B cell (primary cell): ENCODE measurements around the gene TRAFD1. TPM values are rescaled to one million over a fixed set of nuclear protein-coding genes. Genes with fewer than 3 reads are reported as not detected.

Experiments used
- ATAC-seq: fragments of 200-7000 bp; cut with Tn5 transposase; one replicate; pipeline ENCODE4 v1.10.0; 2021; ENCODE audit warnings: low read depth, mild to moderate bottlenecking, moderate number of reproducible peaks, moderate library complexity
- CTCF ChIA-PET: fragments of 350-600 bp; sonication (Branson Sonifier 250); formaldehyde crosslinking; loops from one replicate; lab custom pipeline; 2021; ENCODE audit warnings: antibody characterized with exemption, inconsistent platforms; lab: Charles Lee
- POLR2A ChIA-PET: fragments of 350-600 bp; sonication (Branson Sonifier 250); formaldehyde crosslinking; loops from one replicate; lab custom pipeline; 2021; ENCODE audit warnings: antibody characterized with exemption; lab: Charles Lee
- DNase-seq: peaks from one replicate; pipeline ENCODE4 v3.0.0; 2013
- H2AFZ ChIP-seq: 2 replicates; pipeline ENCODE4 v1.6.1; 2012; ENCODE audit warnings: mild to moderate bottlenecking, low read depth, low read length; ENCODE audit not compliant: insufficient read depth, poor library complexity, severe bottlenecking
- H3K27ac ChIP-seq, 2 donors: 1 replicate in 1 of 2; 2 replicates in 1 of 2; pipeline ENCODE4 v1.5.1; 2012 to 2013; ENCODE audit warnings: low read length in 2 of 2, mild to moderate bottlenecking in 2 of 2, moderate library complexity in 1 of 2
- H3K27me3 ChIP-seq, 4 experiments: fragments of 200-600 bp in 1 of 4; sonication (generic) in 1 of 4; replicated peaks in 1 of 4; 1 replicate in 2 of 4; 2 replicates in 2 of 4; pipeline versions ENCODE4 v1.6.1 to v1.7.0; 2013 to 2016; ENCODE audit warnings: low read length in 3 of 4, mild to moderate bottlenecking in 2 of 4, mixed read lengths in 1 of 4, moderate library complexity in 1 of 4; ENCODE audit not compliant: insufficient read depth in 4 of 4, control insufficient read depth in 3 of 4; ENCODE audit errors: control extremely low read depth in 1 of 4
- H3K36me3 ChIP-seq, 2 experiments: replicated peaks in 1 of 2; 1 replicate in 1 of 2; 2 replicates in 1 of 2; pipeline versions ENCODE4 v1.6.1 to v1.7.1; 2013; ENCODE audit warnings: low read length in 1 of 2; ENCODE audit not compliant: insufficient read depth in 2 of 2, control insufficient read depth in 1 of 2; ENCODE audit errors: control extremely low read depth in 1 of 2, extremely low read depth in 1 of 2
- H3K4me1 ChIP-seq, 2 donors: fragments of 200-600 bp in 1 of 2; sonication (generic) in 1 of 2; 1 replicate in 1 of 2; 2 replicates in 1 of 2; pipeline versions ENCODE4 v1.5.1 to v1.6.1; 2013 to 2017; ENCODE audit warnings: low read length in 2 of 2; ENCODE audit not compliant: control insufficient read depth in 2 of 2, insufficient read depth in 2 of 2
- H3K4me2 ChIP-seq: replicated peaks from 2 replicates; pipeline ENCODE3; 2012; ENCODE audit warnings: mild to moderate bottlenecking, low read depth, low read length; ENCODE audit not compliant: poor library complexity, severe bottlenecking
- H3K4me3 ChIP-seq, 5 experiments: fragments of 200-600 bp in 1 of 5; sonication (generic) in 1 of 5; 1 replicate in 3 of 5; 2 replicates in 2 of 5; pipeline versions ENCODE4 v1.5.1 to v1.7.0; 2011 to 2016; ENCODE audit warnings: low read length in 4 of 5, mild to moderate bottlenecking in 4 of 5, low read depth in 2 of 5, control low read depth in 1 of 5, moderate library complexity in 1 of 5; ENCODE audit not compliant: insufficient read depth in 1 of 5; ENCODE audit errors: control extremely low read depth in 1 of 5, extremely low read depth in 1 of 5
- H3K79me2 ChIP-seq: fragments of 200-600 bp; sonication (generic); one replicate; pipeline ENCODE4 v1.6.0; 2016; ENCODE audit warnings: low read length; ENCODE audit not compliant: control insufficient read depth, insufficient read depth
- H3K9ac ChIP-seq: fragments of 200-600 bp; sonication (generic); 2 replicates; pipeline ENCODE4 v1.6.1; 2017; ENCODE audit warnings: mild to moderate bottlenecking, low read length, moderate library complexity
- H3K9me3 ChIP-seq, 3 donors: one replicate each; pipeline versions ENCODE4 v1.6.1 to v1.7.1; 2013; ENCODE audit warnings: low read length in 2 of 3; ENCODE audit not compliant: control insufficient read depth in 2 of 3, insufficient read depth in 1 of 3; ENCODE audit errors: control extremely low read depth in 1 of 3
- H4K20me1 ChIP-seq: 2 replicates; pipeline ENCODE4 v1.6.0; 2012; ENCODE audit warnings: mild to moderate bottlenecking, low read length; ENCODE audit not compliant: insufficient read depth, control insufficient read depth, poor library complexity, severe bottlenecking
- H3K27ac Mint-ChIP-seq: one replicate; pipeline ENCODE4 v1.8.0; 2021; ENCODE audit warnings: mixed read lengths
- H3K27me3 Mint-ChIP-seq: one replicate; pipeline ENCODE4 v1.8.0; 2021; ENCODE audit warnings: mixed read lengths
- H3K4me1 Mint-ChIP-seq: one replicate; pipeline ENCODE4 v1.8.0; 2021; ENCODE audit warnings: mixed read lengths
- H3K4me3 Mint-ChIP-seq: one replicate; pipeline ENCODE4 v1.8.0; 2021; ENCODE audit warnings: mixed read lengths
- H3K9me3 Mint-ChIP-seq: one replicate; pipeline ENCODE4 v1.8.0; 2022; ENCODE audit warnings: mixed read lengths; ENCODE audit not compliant: insufficient read depth
- EZH2 ChIP-seq: IDR thresholded peaks from 2 replicates; pipeline ENCODE4 v1.6.1; 2012; ENCODE audit warnings: borderline replicate concordance, low read depth, mild to moderate bottlenecking, moderate library complexity, low read length; ENCODE audit not compliant: insufficient read depth, poor library complexity, severe bottlenecking
- WGBS: methylation state at CpG from one replicate; pipeline ENCODE4 v1.1.5; 2013; ENCODE audit warnings: missing lambda C conversion rate; ENCODE audit not compliant: insufficient coverage; 5-methylcytosine and 5-hydroxymethylcytosine counted together
- intact Hi-C: fragments of 100-400 bp; cut with micrococcal nuclease; formaldehyde crosslinking; loops from one replicate; pipeline ENCODE4 v1.10.0; 2022
- polyA plus RNA-seq: library from polyadenylated mRNA; depleted of rRNA; stranded (reverse); fragments of >200 nt; gene quantifications from 2 replicates; pipeline ENCODE4 v1.2.3, GENCODE V29; 2012
- total RNA-seq, 2 donors: library from RNA; stranded (reverse); fragments of 120-200 nt in 1 of 2; gene quantifications; 1 replicate in 1 of 2; 2 replicates in 1 of 2; pipeline versions ENCODE4 v1.2.3 to v1.2.4, GENCODE V29; 2013 to 2022
- TF ChIP-seq, protein P1 (sequence below): fragments of 200-600 bp; IDR thresholded peaks from one replicate; pipeline ENCODE4 v1.8.0; 2022; ENCODE audit warnings: antibody characterized with exemption, mild to moderate bottlenecking

TRAFD1 gene
- total and polyA plus RNA-seq, 2 donors (not counting 1 experiment from before 2014, with no cell fraction given), result 30.9 to 37.7 TPM

DNA sequence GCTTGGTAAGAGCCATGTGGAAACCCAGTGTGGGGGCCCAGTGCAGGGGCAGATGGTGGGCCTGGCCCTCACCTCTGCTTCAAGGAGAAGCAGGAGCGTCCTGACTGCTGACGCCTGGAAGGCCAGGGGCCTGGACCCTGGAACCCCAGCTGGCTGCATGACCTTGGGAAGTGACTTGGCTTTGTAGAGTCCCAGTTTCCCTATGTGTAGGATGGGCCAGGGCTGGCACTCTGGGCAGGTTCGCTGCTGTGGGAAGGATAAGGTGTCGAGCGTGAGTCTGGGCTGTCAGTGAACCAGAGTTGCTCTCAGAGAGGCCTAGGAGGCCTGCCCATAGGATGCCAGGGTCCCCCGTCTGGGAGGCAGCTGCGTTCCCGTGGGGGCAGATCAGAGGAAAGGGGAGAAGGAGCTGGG, 43.2 kb downstream of the TRAFD1 start:
- Mint-ChIP-seq H3K27me3 (no peaks in the 10 kb centered on the region), H3K9me3 (no peaks in the 10 kb centered on the region), H3K4me3 (no peak overlapping the region), H3K4me1 (peaks cover 9% of the 10 kb centered on the region), H3K27ac (no peak overlapping the region)
- no peak overlapping the region for H3K9ac ChIP-seq
- H4K20me1 ChIP-seq, result no peaks in the 10 kb centered on the region
- CTCF ChIA-PET, result interaction anchor here (1.8 kb wide), 1 partner anchor 222 kb away, joined by 5 read pairs; no protein-coding TSS in a partner anchor
- no peak overlapping the region for H2AFZ ChIP-seq
- POLR2A ChIA-PET, result no interaction called here
- 94% methylated on average over 8 of the region's 8 CpGs for WGBS
- H3K4me2 ChIP-seq, result no peak overlapping the region
- ATAC-seq (no peak), DNase-seq (no peak)
- H3K36me3 ChIP-seq, result peaks cover 6 to 40% of the 10 kb centered on the region in 2 experiments
- H3K27ac ChIP-seq, result no peak overlapping the region
- no peaks in the 10 kb centered on the region for H3K27me3 ChIP-seq
- TF ChIP-seq EZH2, result no peak
- TF ChIP-seq, protein P1, sequence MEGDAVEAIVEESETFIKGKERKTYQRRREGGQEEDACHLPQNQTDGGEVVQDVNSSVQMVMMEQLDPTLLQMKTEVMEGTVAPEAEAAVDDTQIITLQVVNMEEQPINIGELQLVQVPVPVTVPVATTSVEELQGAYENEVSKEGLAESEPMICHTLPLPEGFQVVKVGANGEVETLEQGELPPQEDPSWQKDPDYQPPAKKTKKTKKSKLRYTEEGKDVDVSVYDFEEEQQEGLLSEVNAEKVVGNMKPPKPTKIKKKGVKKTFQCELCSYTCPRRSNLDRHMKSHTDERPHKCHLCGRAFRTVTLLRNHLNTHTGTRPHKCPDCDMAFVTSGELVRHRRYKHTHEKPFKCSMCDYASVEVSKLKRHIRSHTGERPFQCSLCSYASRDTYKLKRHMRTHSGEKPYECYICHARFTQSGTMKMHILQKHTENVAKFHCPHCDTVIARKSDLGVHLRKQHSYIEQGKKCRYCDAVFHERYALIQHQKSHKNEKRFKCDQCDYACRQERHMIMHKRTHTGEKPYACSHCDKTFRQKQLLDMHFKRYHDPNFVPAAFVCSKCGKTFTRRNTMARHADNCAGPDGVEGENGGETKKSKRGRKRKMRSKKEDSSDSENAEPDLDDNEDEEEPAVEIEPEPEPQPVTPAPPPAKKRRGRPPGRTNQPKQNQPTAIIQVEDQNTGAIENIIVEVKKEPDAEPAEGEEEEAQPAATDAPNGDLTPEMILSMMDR, result no peak
- H3K4me3 ChIP-seq, result no peak overlapping the region
- intact Hi-C loops, result no loop called here
- H3K4me1 ChIP-seq, result peaks cover 0 to 5% of the 10 kb centered on the region in 2 donors
- no peaks in the 10 kb centered on the region for H3K79me2 ChIP-seq
- no peaks in the 10 kb centered on the region for H3K9me3 ChIP-seq

GRCh38 chr12:112169161-112169872, 44.0 kb downstream of the TRAFD1 start:
- ChIA-PET CTCF (interaction anchor here (1.8 kb wide), 1 partner anchor 223 kb away, joined by 5 read pairs; no protein-coding TSS in a partner anchor), POLR2A (no interaction called here)
- no peaks in the 10 kb centered on the region for H3K9me3 ChIP-seq
- H3K9ac ChIP-seq, result no peak overlapping the region
- TF ChIP-seq EZH2, result no peak
- TF ChIP-seq, protein P1, result no peak
- H2AFZ ChIP-seq, result no peak overlapping the region
- no peak overlapping the region for H3K27ac ChIP-seq
- no peak for DNase-seq
- no peaks in the 10 kb centered on the region for H3K79me2 ChIP-seq
- H3K27me3 ChIP-seq, result no peaks in the 10 kb centered on the region
- peaks cover 0 to 5% of the 10 kb centered on the region in 2 donors for H3K4me1 ChIP-seq
- no peak overlapping the region for H3K4me2 ChIP-seq
- H3K27ac Mint-ChIP-seq, result no peak overlapping the region
- H4K20me1 ChIP-seq, result no peaks in the 10 kb centered on the region
- H3K27me3 Mint-ChIP-seq, result no peaks in the 10 kb centered on the region
- H3K36me3 ChIP-seq, result peaks cover 6 to 36% of the 10 kb centered on the region in 2 experiments
- H3K4me3 ChIP-seq, result no peak overlapping the region
- no peak overlapping the region for H3K4me3 Mint-ChIP-seq
- WGBS, result 95% methylated on average over 19 of the region's 19 CpGs
- intact Hi-C loops, result no loop called here
- H3K4me1 Mint-ChIP-seq, result peaks cover 9% of the 10 kb centered on the region
- ATAC-seq, result no peak
- H3K9me3 Mint-ChIP-seq, result no peaks in the 10 kb centered on the region
